Keratinocyte (primary cell): ENCODE results near the gene VAV2. TPM values are rescaled to one million over a fixed set of nuclear protein-coding genes. Genes with fewer than 3 reads are reported as not detected.
"Not testable (repeated sequence)": the region's sequence is repeated elsewhere in the genome, so short reads cannot be mapped to it uniquely, and the experiment has no call there.

Source experiments
- DNase-seq: peaks from one replicate; pipeline ENCODE4 v3.0.0-alpha.2; 2011; ENCODE audit warnings: low read depth, missing footprints, low spot score
- FAIRE-seq: peaks from 2 replicates; lab custom pipeline; 2011; peaks lifted over from hg19 to GRCh38; lab: Jason Lieb, UNC
- H2AFZ ChIP-seq: 2 replicates; pipeline ENCODE4 v1.6.0; 2012; ENCODE audit warnings: low read length, control low read depth, inconsistent platforms; ENCODE audit not compliant: control insufficient read depth
- H3K27ac ChIP-seq: 2 replicates; pipeline ENCODE4 v1.5.1; 2011; ENCODE audit warnings: low read length; ENCODE audit not compliant: control insufficient read depth, insufficient read depth
- H3K27me3 ChIP-seq: 3 replicates; pipeline ENCODE4 v1.6.0; 2011; ENCODE audit warnings: low read length; ENCODE audit not compliant: control insufficient read depth, insufficient read depth; ENCODE audit errors: extremely low read depth
- H3K36me3 ChIP-seq, 2 experiments: 2 replicates in 1 of 2; 3 replicates in 1 of 2; pipeline ENCODE4 v1.5.1; 2011; ENCODE audit warnings: low read length in 2 of 2, mild to moderate bottlenecking in 1 of 2; ENCODE audit not compliant: control insufficient read depth in 2 of 2, insufficient read depth in 2 of 2; ENCODE audit errors: extremely low read depth in 1 of 2
- H3K4me1 ChIP-seq: 3 replicates; pipeline ENCODE4 v1.5.1; 2011; ENCODE audit warnings: low read length; ENCODE audit not compliant: control insufficient read depth, insufficient read depth; ENCODE audit errors: extremely low read depth
- H3K4me2 ChIP-seq: 3 replicates; pipeline ENCODE4 v1.6.0; 2011; ENCODE audit warnings: low read depth, low read length; ENCODE audit not compliant: control insufficient read depth, insufficient read depth; ENCODE audit errors: extremely low read depth
- H3K4me3 ChIP-seq, 3 experiments: fragments of 200-600 bp in 1 of 3; sonication (generic) in 1 of 3; 2 replicates in 2 of 3; 3 replicates in 1 of 3; pipeline ENCODE4 v1.5.1; 2011 to 2016; ENCODE audit warnings: low read length in 3 of 3, mild to moderate bottlenecking in 3 of 3, control low read depth in 2 of 3, inconsistent platforms in 1 of 3, low read depth in 1 of 3, mixed read lengths in 1 of 3, mixed run types in 1 of 3, moderate library complexity in 1 of 3; ENCODE audit not compliant: control insufficient read depth in 2 of 3, insufficient read depth in 2 of 3; ENCODE audit errors: extremely low read depth in 1 of 3
- H3K79me2 ChIP-seq: 2 replicates; pipeline ENCODE4 v1.6.0; 2012; ENCODE audit warnings: low read length; ENCODE audit not compliant: control insufficient read depth, insufficient read depth
- H3K9ac ChIP-seq: 3 replicates; pipeline ENCODE4 v1.6.0; 2011; ENCODE audit warnings: low read length; ENCODE audit not compliant: control insufficient read depth, insufficient read depth; ENCODE audit errors: extremely low read depth
- H3K9me1 ChIP-seq: 3 replicates; pipeline ENCODE4 v1.6.0; 2011; ENCODE audit warnings: low read length; ENCODE audit not compliant: control insufficient read depth, insufficient read depth; ENCODE audit errors: extremely low read depth
- H3K9me3 ChIP-seq: 2 replicates; pipeline ENCODE4 v1.5.1; 2012; ENCODE audit warnings: low read depth, low read length; ENCODE audit not compliant: control insufficient read depth
- H4K20me1 ChIP-seq: 3 replicates; pipeline ENCODE4 v1.6.0; 2011; ENCODE audit warnings: low read length; ENCODE audit not compliant: control insufficient read depth, insufficient read depth; ENCODE audit errors: extremely low read depth
- CTCF ChIP-seq, 3 experiments: IDR thresholded peaks in 1 of 3; conservative IDR thresholded peaks in 1 of 3; optimal IDR thresholded peaks in 1 of 3; 2 replicates in 2 of 3; 3 replicates in 1 of 3; pipeline versions ENCODE3 to v1.5.1; 2011; ENCODE audit warnings: low read length in 3 of 3, mild to moderate bottlenecking in 3 of 3, moderate library complexity in 2 of 3, control low read depth in 1 of 3, inconsistent platforms in 1 of 3; ENCODE audit not compliant: insufficient read depth in 2 of 3; ENCODE audit errors: extremely low read depth in 1 of 3
- EZH2 ChIP-seq: IDR thresholded peaks from one replicate; pipeline ENCODE4 v1.6.1; 2012; ENCODE audit warnings: inconsistent platforms, mild to moderate bottlenecking, low read length, moderate library complexity
- dilution Hi-C: fragments of 300-500 bp; cut with MboI; formaldehyde crosslinking; loops from one replicate; pipeline ENCODE4 v1.7.0; 2020; ENCODE audit warnings: low sequenced_read_pairs; ENCODE audit not compliant: extremely low pct_ligation_motif_present
- polyA plus RNA-seq, 5 experiments: library from polyadenylated mRNA; depleted of rRNA in 3 of 5; stranded (reverse) in 3 of 5; stranded (forward) in 1 of 5; unstranded in 1 of 5; fragments of >200 nt; gene quantifications; 1 replicate in 1 of 5; 2 replicates in 3 of 5; 3 replicates in 1 of 5; pipeline versions ENCODE4 v1.2.1 to v1.2.3, GENCODE V29; 2011 to 2012; ENCODE audit warnings: missing spikeins in 2 of 5, low read depth in 1 of 5, low replicate concordance in 1 of 5

The VAV2 gene
- polyA plus RNA-seq, 1 donor (not counting 4 experiments of a cell fraction or from before 2014, with no cell fraction given), result 16.4 TPM

GRCh38 chr9:133924453-133924852 is 67.7 kb downstream of the VAV2 start:
- H3K9ac ChIP-seq, result no peak overlapping the region
- TF ChIP-seq CTCF (optimal IDR thresholded peaks at IDR 0.05 in 1 of 3, IDR thresholded peaks at IDR 0.05 in 1 of 3, conservative IDR thresholded peaks at IDR 0.05 in 1 of 3; ENCODE audit: extremely low read depth in 1 of 3, insufficient read depth in 2 of 3, low read length in 3 of 3), result no peak
- TF ChIP-seq EZH2, result no peak
- no peak overlapping the region for H3K4me2 ChIP-seq
- peaks cover 21 to 27% of the 10 kb centered on the region in 2 experiments for H3K36me3 ChIP-seq
- peaks cover 3% of the 10 kb centered on the region for H3K9me1 ChIP-seq
- H3K4me1 ChIP-seq, result peaks cover 2% of the 10 kb centered on the region
- peaks cover 33% of the 10 kb centered on the region for H4K20me1 ChIP-seq
- no peak overlapping the region for H3K27ac ChIP-seq
- H3K79me2 ChIP-seq, result peaks cover 84% of the 10 kb centered on the region
- no peak for DNase-seq
- FAIRE-seq, result no peak
- H2AFZ ChIP-seq, result no peak overlapping the region
- no peak overlapping the region for H3K4me3 ChIP-seq
- dilution Hi-C loops, result no loop called here
- H3K9me3 ChIP-seq, result no peaks in the 10 kb centered on the region
- H3K27me3 ChIP-seq, result no peaks in the 10 kb centered on the region

GRCh38 chr9:133923608-133924007 is 68.5 kb downstream of the VAV2 start:
- not testable (repeated sequence) for FAIRE-seq
- H3K79me2 ChIP-seq, result peaks cover 82% of the 10 kb centered on the region

GRCh38 chr9:133921866-133922265 is 70.3 kb downstream of the VAV2 start:
- TF ChIP-seq CTCF (optimal IDR thresholded peaks at IDR 0.05 in 1 of 3, IDR thresholded peaks at IDR 0.05 in 1 of 3, conservative IDR thresholded peaks at IDR 0.05 in 1 of 3; ENCODE audit: extremely low read depth in 1 of 3, insufficient read depth in 2 of 3, low read length in 3 of 3), result no peak
- TF ChIP-seq EZH2, result no peak
- no peaks in the 10 kb centered on the region for H3K4me1 ChIP-seq
- no peak overlapping the region for H3K4me2 ChIP-seq
- H3K9me1 ChIP-seq, result peaks cover 3% of the 10 kb centered on the region
- no peak for FAIRE-seq
- no peak overlapping the region for H3K9ac ChIP-seq
- H3K79me2 ChIP-seq, result peaks cover 81% of the 10 kb centered on the region
- H3K27me3 ChIP-seq, result no peaks in the 10 kb centered on the region
- peaks cover 22% of the 10 kb centered on the region for H4K20me1 ChIP-seq
- no peak overlapping the region for H3K27ac ChIP-seq
- dilution Hi-C loops, result no loop called here
- no peak overlapping the region for H3K4me3 ChIP-seq
- H3K9me3 ChIP-seq, result no peaks in the 10 kb centered on the region
- H2AFZ ChIP-seq, result no peak overlapping the region
- H3K36me3 ChIP-seq, result peaks cover 14 to 18% of the 10 kb centered on the region in 2 experiments
- DNase-seq, result no peak

More at GRCh38 chr9:133923608-133924007, 68.5 kb downstream of the VAV2 start:
- DNase-seq, H3K27ac ChIP-seq, H3K4me1 ChIP-seq, H3K9ac ChIP-seq, dilution Hi-C loops, H3K27me3 ChIP-seq, H3K4me3 ChIP-seq, H2AFZ ChIP-seq, H3K4me2 ChIP-seq, H3K9me3 ChIP-seq, H3K9me1 ChIP-seq: not testable (repeated sequence)
- Histone ChIP-seq H3K36me3 (peaks cover 21 to 27% of the 10 kb centered on the region in 2 experiments), H4K20me1 (peaks cover 26% of the 10 kb centered on the region)
